ENCODE measurements around the gene RPP30.

GRCh38 chr10:90944749-90945148, 73.0 kb downstream of the RPP30 start:
- TF ChIP-seq CTCF (IDR thresholded peaks at IDR 0.05; ENCODE audit: low read depth, low read length), result no peak
- TF ChIP-seq EZH2phosphoT487 (IDR thresholded peaks at IDR 0.05; ENCODE audit: low read depth), result no peak
